Glutamatergic neuron (in vitro differentiated cells): Measurements from ENCODE around the gene CASP14. TPM values are rescaled to one million over a fixed set of nuclear protein-coding genes. Genes with fewer than 3 reads are reported as not detected.

Source experiments
- DNase-seq: peaks from one replicate; pipeline ENCODE4 v3.0.0; 2022
- H3K27ac Mint-ChIP-seq: one replicate; pipeline ENCODE4 v1.8.0; 2020; ENCODE audit warnings: mild to moderate bottlenecking, mixed read lengths, inconsistent platforms; ENCODE audit not compliant: unreplicated experiment
- H3K27me3 Mint-ChIP-seq: one replicate; pipeline ENCODE4 v1.8.0; 2020; ENCODE audit warnings: mild to moderate bottlenecking, moderate library complexity, mixed read lengths, inconsistent platforms; ENCODE audit not compliant: unreplicated experiment
- H3K36me3 Mint-ChIP-seq: one replicate; pipeline ENCODE4 v1.8.0; 2020; ENCODE audit warnings: mild to moderate bottlenecking, mixed read lengths, inconsistent platforms; ENCODE audit not compliant: unreplicated experiment
- H3K4me1 Mint-ChIP-seq: one replicate; pipeline ENCODE4 v1.8.0; 2020; ENCODE audit warnings: mild to moderate bottlenecking, low read depth, mixed read lengths, inconsistent platforms; ENCODE audit not compliant: unreplicated experiment
- H3K4me3 Mint-ChIP-seq: one replicate; pipeline ENCODE4 v1.8.0; 2020; ENCODE audit warnings: mild to moderate bottlenecking, mixed read lengths, inconsistent platforms; ENCODE audit not compliant: unreplicated experiment
- H3K9me3 Mint-ChIP-seq: one replicate; pipeline ENCODE4 v1.8.0; 2020; ENCODE audit warnings: mild to moderate bottlenecking, moderate library complexity, mixed read lengths, inconsistent platforms; ENCODE audit not compliant: unreplicated experiment
- long read RNA-seq: library from polyadenylated mRNA; unstranded; transcript quantifications from one replicate; pipeline ENCODE4 v2.0.0, GENCODE V29; 2020; ENCODE audit not compliant: unreplicated experiment
- total RNA-seq: library from RNA; stranded (reverse); fragmentation: NEBNext Ultra II Directional; extraction: Animal tissue kit (Norgen Biotek cat#: 25700); gene quantifications from one replicate; pipeline ENCODE4 v1.2.1, GENCODE V29; 2021; ENCODE audit not compliant: unreplicated experiment
- TF ChIP-seq, protein P1 (sequence below): fragments of 200-600 bp; sonication (generic); IDR thresholded peaks from one replicate; pipeline ENCODE4 v1.5.0; 2021; ENCODE audit not compliant: partially characterized antibody, unreplicated experiment

CASP14 gene, protein sequence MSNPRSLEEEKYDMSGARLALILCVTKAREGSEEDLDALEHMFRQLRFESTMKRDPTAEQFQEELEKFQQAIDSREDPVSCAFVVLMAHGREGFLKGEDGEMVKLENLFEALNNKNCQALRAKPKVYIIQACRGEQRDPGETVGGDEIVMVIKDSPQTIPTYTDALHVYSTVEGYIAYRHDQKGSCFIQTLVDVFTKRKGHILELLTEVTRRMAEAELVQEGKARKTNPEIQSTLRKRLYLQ
- total RNA-seq: not detected
- long read RNA-seq: 0 reads

DNA sequence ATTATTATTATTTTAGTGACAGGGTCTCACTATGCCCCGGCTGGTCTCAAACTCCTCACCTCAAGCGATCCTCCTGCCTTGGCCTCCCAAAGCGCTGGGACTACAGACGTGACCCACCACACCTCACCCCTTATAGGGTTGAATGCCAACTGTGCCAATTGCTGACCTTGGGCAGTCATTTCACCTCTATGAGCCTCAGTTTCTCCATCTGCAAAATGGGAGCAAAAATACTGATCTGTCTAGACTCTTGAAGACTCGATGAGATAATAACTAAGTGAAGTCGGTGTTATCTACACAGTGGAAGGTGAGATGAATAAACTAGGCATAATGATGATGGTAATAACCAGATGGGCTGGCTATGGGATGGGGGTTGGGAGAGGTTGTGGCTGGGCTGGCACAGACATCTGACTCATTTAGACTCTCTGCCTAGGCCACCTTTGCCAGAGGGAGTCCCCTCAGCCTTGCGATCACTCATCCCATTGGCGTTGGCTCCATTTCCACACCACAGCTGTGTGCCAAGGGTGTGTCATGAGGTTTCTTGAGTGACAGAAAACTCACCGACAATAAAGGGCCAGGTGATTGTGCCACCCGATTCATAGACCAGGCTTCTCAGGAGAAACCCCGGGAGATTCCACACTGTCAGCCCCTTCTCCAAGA is at the start of gene CASP14:
Gene CASP14 (plus strand): TSS at position 596 of the 657 bp plus-strand sequence. CDS start 2,772 bp downstream, outside the sequence.
- Mint-ChIP-seq H3K27ac (no peak within 1 kb of the TSS), H3K27me3 (peaks cover 2% of the 10 kb centered on the region), H3K9me3 (peaks cover 1% of the 10 kb centered on the region), H3K4me3 (no peak within 1 kb of the TSS), H3K36me3 (peaks cover 9% of the 10 kb centered on the region), H3K4me1 (no peaks in the 10 kb centered on the region)
- TF ChIP-seq, protein P1, sequence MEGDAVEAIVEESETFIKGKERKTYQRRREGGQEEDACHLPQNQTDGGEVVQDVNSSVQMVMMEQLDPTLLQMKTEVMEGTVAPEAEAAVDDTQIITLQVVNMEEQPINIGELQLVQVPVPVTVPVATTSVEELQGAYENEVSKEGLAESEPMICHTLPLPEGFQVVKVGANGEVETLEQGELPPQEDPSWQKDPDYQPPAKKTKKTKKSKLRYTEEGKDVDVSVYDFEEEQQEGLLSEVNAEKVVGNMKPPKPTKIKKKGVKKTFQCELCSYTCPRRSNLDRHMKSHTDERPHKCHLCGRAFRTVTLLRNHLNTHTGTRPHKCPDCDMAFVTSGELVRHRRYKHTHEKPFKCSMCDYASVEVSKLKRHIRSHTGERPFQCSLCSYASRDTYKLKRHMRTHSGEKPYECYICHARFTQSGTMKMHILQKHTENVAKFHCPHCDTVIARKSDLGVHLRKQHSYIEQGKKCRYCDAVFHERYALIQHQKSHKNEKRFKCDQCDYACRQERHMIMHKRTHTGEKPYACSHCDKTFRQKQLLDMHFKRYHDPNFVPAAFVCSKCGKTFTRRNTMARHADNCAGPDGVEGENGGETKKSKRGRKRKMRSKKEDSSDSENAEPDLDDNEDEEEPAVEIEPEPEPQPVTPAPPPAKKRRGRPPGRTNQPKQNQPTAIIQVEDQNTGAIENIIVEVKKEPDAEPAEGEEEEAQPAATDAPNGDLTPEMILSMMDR: no peak
- no peak for DNase-seq

DNA sequence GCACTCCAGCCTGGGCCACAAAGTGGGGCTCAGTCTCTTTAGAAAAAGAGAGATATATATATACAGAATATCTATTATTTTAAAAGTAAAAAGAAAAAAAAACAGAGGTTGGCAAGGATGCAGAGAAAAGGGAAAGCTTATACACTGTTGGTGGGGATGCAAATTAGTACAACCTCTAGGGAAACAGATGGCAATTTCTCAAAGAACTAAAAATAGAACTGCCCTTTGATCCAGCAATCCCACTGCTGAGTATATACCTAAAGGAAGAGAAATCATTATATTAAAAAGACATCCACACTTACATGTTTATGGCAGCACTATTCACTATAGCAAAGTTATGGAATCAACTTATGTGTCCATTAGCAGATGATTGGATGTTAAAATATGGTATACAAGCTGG is 41.0 kb upstream of the CASP14 start:
- no peak for DNase-seq
- no peaks in the 10 kb centered on the region for H3K36me3 Mint-ChIP-seq
- no peaks in the 10 kb centered on the region for H3K9me3 Mint-ChIP-seq
- no peak overlapping the region for H3K4me3 Mint-ChIP-seq
- TF ChIP-seq, protein P1: no peak
- H3K4me1 Mint-ChIP-seq: no peaks in the 10 kb centered on the region
- peaks cover 9% of the 10 kb centered on the region for H3K27me3 Mint-ChIP-seq
- no peak overlapping the region for H3K27ac Mint-ChIP-seq

DNA sequence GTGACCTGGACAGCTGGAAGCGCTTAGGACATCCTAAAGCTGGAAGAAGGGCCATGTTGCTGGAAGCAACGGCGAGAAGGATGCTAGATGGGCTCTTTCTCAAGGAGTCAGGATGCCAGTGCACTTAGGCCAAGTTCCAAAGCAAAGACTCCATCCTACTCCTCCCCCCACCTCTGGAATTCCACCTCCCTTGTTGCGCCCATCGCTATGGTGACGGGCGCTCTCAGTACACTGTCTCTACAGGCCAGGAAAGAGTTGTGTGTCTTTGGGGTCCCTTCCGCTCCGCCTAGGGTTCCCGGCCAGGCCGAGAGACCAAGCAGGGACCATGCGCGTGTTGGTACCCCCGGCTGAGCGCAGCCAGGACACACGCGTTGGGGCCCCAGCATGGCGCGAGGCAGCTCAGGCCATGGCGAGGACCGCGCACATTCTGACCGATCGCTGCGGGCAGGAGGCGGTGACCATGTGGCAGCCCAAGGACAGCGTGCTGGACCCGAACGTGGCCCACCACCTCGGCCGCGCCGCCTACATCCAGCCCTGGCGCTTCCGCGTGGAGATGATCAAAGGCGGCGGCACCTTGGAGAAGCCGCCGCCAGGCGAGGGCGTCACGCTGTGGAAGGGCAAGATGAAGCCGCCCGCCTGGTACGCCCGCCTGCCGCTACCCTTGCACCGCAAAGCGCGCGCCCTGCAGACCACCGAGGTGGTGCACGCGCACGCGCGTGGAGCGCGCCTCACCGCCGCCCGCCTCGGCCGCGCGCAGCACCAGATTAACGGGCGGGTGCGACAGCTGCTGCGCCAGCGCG is 38.6 kb upstream of the CASP14 start:
- H3K4me3 Mint-ChIP-seq: peak overlapping the region; percentile 83
- H3K4me1 Mint-ChIP-seq: no peaks in the 10 kb centered on the region
- peaks cover 19% of the 10 kb centered on the region for H3K27me3 Mint-ChIP-seq
- H3K9me3 Mint-ChIP-seq: no peaks in the 10 kb centered on the region
- DNase-seq: peak; percentile 71
- H3K36me3 Mint-ChIP-seq: no peaks in the 10 kb centered on the region
- no peak overlapping the region for H3K27ac Mint-ChIP-seq
- TF ChIP-seq, protein P1: no peak

DNA sequence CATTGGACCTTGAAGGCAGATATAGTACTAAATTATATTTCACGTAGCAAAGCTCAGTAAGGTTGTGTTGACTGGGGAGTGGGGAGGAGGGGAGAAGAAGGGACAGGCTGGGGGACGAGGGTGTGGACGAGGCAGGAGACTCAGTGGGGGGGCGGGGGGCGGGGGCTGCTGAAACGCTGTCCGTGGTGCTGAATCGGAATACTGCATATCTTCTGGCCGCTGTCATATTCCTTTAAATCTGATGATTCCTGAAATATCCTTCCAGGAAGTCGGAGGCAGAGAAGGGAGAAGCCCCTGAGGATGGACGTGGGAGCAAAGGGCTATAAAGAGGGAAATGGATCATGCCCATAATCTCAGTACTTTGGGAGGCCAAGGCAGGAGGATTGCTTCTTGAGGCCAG is 34.7 kb upstream of the CASP14 start:
- Mint-ChIP-seq H3K4me3 (no peak overlapping the region), H3K4me1 (no peaks in the 10 kb centered on the region), H3K9me3 (no peaks in the 10 kb centered on the region), H3K27me3 (peaks cover 19% of the 10 kb centered on the region), H3K36me3 (no peaks in the 10 kb centered on the region), H3K27ac (no peak overlapping the region)
- TF ChIP-seq, protein P1: no peak
- no peak for DNase-seq
